Suprapubic skin (tissue), 3 donors: Measurements from ENCODE around the gene MCM6.

Source experiments
- CTCF ChIP-seq, 2 donors: fragments of 200-600 bp in 1 of 2; fragments of 450-650 bp in 1 of 2; sonication (generic) in 1 of 2; IDR thresholded peaks; one replicate each; pipeline ENCODE4 v1.5.1; 2016 to 2019; ENCODE audit warnings: antibody characterized with exemption in 2 of 2, mild to moderate bottlenecking in 1 of 2, moderate library complexity in 1 of 2
- POLR2A ChIP-seq, 2 donors: fragments of 450-650 bp; IDR thresholded peaks; one replicate each; pipeline ENCODE4 v1.6.1; 2017; ENCODE audit warnings: antibody characterized with exemption in 2 of 2, mild to moderate bottlenecking in 2 of 2, moderate library complexity in 2 of 2

- TF ChIP-seq POLR2A (IDR thresholded peaks at IDR 0.05) (no peak), CTCF (IDR thresholded peaks at IDR 0.05) (no peak)
Measured at GRCh38 chr2:135798275-135798705, 78.0 kb downstream of the MCM6 start.
